Breast epithelium (tissue), 3 donors: ENCODE data around the gene NDUFAF7.
"Not testable (repeated sequence)": the region's sequence is repeated elsewhere in the genome, so short reads cannot be mapped to it uniquely, and the experiment has no call there.

Experiments used
- POLR2A ChIP-seq: fragments of 450-650 bp; IDR thresholded peaks from one replicate; pipeline ENCODE4 v1.6.1; 2016; ENCODE audit warnings: antibody characterized with exemption, mild to moderate bottlenecking, moderate library complexity
- POLR2AphosphoS5 ChIP-seq, 3 donors: sonication (generic); formaldehyde crosslinking; IDR thresholded peaks; one replicate each; pipeline ENCODE4 v1.6.1; 2017; ENCODE audit warnings: antibody characterized with exemption in 3 of 3
- TF ChIP-seq, protein P1 (sequence below), 3 donors: fragments of 450-650 bp; IDR thresholded peaks; one replicate each; pipeline ENCODE4 v1.5.1; 2016 to 2017; ENCODE audit warnings: antibody characterized with exemption in 3 of 3, mild to moderate bottlenecking in 3 of 3, moderate library complexity in 3 of 3

DNA sequence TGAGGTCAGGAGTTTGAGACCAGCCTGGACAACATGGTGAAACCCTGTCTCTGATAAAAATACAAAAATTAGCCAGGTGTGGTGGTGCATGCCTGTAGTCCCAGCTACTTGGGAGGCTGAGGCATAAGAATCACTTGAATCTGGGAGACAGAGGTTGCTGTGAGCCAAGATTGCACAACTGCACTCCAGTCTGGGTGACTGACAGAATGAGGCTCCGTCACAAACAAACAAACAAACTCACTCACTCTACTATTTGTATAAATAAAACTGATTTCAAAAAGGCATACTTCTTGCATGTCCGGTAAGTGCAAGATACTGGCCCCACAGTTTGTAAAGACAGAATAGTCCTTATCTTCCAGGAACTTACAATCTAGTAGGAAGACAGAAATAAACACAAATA, 63.4 kb downstream of the NDUFAF7 start:
- TF ChIP-seq, protein P1, sequence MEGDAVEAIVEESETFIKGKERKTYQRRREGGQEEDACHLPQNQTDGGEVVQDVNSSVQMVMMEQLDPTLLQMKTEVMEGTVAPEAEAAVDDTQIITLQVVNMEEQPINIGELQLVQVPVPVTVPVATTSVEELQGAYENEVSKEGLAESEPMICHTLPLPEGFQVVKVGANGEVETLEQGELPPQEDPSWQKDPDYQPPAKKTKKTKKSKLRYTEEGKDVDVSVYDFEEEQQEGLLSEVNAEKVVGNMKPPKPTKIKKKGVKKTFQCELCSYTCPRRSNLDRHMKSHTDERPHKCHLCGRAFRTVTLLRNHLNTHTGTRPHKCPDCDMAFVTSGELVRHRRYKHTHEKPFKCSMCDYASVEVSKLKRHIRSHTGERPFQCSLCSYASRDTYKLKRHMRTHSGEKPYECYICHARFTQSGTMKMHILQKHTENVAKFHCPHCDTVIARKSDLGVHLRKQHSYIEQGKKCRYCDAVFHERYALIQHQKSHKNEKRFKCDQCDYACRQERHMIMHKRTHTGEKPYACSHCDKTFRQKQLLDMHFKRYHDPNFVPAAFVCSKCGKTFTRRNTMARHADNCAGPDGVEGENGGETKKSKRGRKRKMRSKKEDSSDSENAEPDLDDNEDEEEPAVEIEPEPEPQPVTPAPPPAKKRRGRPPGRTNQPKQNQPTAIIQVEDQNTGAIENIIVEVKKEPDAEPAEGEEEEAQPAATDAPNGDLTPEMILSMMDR (IDR thresholded peaks at IDR 0.05) = not testable (repeated sequence)
- TF ChIP-seq POLR2A; POLR2AphosphoS5 (IDR thresholded peaks at IDR 0.05): not testable (repeated sequence)
